Measurements from ENCODE around the gene TMEM44.
A peak's percentile ranks its signal among the peaks of the same experiment; 100 is the strongest.

TMEM44 gene

DNA sequence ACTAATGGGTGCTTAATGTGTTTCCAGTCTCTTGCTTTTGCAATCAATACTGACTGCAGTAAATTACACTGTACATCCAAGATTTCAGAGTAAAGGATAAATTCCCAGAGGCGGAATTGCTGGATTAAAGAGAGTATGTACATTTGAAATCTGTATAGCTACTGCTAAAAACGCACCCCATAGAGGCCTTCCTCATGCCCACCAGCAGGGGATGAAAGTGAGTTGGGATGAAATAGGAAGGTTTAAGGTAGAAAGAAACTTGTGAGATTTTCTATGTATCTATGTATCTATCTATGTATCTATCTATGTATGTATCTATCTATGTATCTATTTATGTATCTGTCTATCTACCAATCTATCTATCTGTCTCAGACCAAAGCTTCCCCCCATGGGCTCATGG lies 28.4 kb downstream of the TMEM44 start:
- H3K36me3 ChIP-seq (replicated peaks; ENCODE audit: low read depth, low read length), result no peaks in the 10 kb centered on the region
- H4K20me1 ChIP-seq (ENCODE audit: insufficient read depth, low read length), result no peaks in the 10 kb centered on the region
- no peaks in the 10 kb centered on the region for H3K9me3 ChIP-seq (ENCODE audit: insufficient read depth, low read length)
- H3K9ac ChIP-seq (ENCODE audit: low read length), result no peak overlapping the region
- no peak overlapping the region for H3K4me2 ChIP-seq (ENCODE audit: low read length)
- H3K27me3 ChIP-seq (ENCODE audit: low read depth, low read length), result no peaks in the 10 kb centered on the region
- no peaks in the 10 kb centered on the region for H3K79me2 ChIP-seq (ENCODE audit: low read length)
- no peaks in the 10 kb centered on the region for H3K4me1 ChIP-seq (ENCODE audit: low read length)
- H3K4me3 ChIP-seq (ENCODE audit: low read length), result no peak overlapping the region
- H2AFZ ChIP-seq (ENCODE audit: low read depth, low read length), result no peak overlapping the region
- H3K27ac ChIP-seq (ENCODE audit: low read length), result no peak overlapping the region
- TF ChIP-seq EZH2phosphoT487 (IDR thresholded peaks at IDR 0.05; ENCODE audit: low read depth), result no peak
- TF ChIP-seq, protein P1, sequence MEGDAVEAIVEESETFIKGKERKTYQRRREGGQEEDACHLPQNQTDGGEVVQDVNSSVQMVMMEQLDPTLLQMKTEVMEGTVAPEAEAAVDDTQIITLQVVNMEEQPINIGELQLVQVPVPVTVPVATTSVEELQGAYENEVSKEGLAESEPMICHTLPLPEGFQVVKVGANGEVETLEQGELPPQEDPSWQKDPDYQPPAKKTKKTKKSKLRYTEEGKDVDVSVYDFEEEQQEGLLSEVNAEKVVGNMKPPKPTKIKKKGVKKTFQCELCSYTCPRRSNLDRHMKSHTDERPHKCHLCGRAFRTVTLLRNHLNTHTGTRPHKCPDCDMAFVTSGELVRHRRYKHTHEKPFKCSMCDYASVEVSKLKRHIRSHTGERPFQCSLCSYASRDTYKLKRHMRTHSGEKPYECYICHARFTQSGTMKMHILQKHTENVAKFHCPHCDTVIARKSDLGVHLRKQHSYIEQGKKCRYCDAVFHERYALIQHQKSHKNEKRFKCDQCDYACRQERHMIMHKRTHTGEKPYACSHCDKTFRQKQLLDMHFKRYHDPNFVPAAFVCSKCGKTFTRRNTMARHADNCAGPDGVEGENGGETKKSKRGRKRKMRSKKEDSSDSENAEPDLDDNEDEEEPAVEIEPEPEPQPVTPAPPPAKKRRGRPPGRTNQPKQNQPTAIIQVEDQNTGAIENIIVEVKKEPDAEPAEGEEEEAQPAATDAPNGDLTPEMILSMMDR (IDR thresholded peaks at IDR 0.05; ENCODE audit: low read depth, low read length), result peak; percentile 31; the same call in 1 of the 2 replicates

DNA sequence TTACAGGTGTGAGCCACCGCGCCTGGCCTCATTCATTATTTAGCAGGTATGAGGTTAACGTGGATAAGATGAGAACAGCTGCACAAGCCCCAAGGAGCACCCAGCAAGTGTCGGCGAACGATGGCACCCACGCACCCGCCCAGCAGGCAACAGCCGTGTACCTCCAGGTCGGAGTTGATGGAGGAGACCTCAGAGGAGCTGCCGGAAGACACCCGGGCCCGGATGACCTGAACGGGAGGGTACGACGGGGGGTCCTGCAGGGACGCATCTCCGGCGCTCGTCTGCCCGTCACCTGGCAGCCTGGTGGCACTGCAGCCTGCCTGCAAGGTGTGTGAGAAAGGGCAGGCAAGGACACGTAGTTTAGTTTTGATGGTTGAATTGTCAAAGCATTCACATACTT lies 29.1 kb downstream of the TMEM44 start:
- no peaks in the 10 kb centered on the region for H3K4me1 ChIP-seq (ENCODE audit: low read length)
- H3K9ac ChIP-seq (ENCODE audit: low read length), result no peak overlapping the region

DNA sequence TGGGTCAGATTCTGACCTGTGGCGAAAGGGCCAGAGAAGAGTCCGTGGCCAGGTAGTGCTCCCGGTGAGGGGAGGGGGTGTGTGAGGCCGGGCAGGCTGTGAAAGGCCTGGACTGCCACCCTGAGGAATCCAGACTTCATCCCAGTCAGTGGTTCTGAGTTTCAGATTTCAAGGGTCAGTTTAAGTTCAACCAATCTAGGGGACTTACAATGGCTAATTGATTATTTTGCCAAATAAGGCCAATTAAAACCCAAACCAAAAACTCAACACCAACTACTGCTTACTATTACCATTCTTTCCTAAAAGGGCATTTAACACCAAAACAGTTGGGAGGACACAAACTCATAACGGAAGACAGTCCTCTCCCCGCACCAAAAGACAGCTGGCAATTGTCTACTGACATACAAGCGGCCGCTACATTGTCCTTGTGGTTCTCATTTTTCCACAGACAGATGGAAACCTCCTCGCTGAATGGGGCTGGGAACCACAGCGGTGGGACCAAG lies 30.5 kb downstream of the TMEM44 start:
- no peaks in the 10 kb centered on the region for H3K79me2 ChIP-seq (ENCODE audit: low read length)
- H3K4me3 ChIP-seq (ENCODE audit: low read length), result no peak overlapping the region
- H4K20me1 ChIP-seq (ENCODE audit: insufficient read depth, low read length), result no peaks in the 10 kb centered on the region
- no peak for TF ChIP-seq EZH2phosphoT487 (IDR thresholded peaks at IDR 0.05; ENCODE audit: low read depth)
- TF ChIP-seq, protein P1 (IDR thresholded peaks at IDR 0.05; ENCODE audit: low read depth, low read length), result no peak
- no peaks in the 10 kb centered on the region for H3K4me1 ChIP-seq (ENCODE audit: low read length)
- H3K27me3 ChIP-seq (ENCODE audit: low read depth, low read length), result no peaks in the 10 kb centered on the region
- no peaks in the 10 kb centered on the region for H3K9me3 ChIP-seq (ENCODE audit: insufficient read depth, low read length)
- H3K27ac ChIP-seq (ENCODE audit: low read length), result no peak overlapping the region
- H3K9ac ChIP-seq (ENCODE audit: low read length), result no peak overlapping the region
- no peak overlapping the region for H3K4me2 ChIP-seq (ENCODE audit: low read length)
- H3K36me3 ChIP-seq (replicated peaks; ENCODE audit: low read depth, low read length), result no peaks in the 10 kb centered on the region
- H2AFZ ChIP-seq (ENCODE audit: low read depth, low read length), result no peak overlapping the region

More for the DNA sequence above, 29.1 kb downstream of the TMEM44 start:
- no peak overlapping the region for H3K4me3 ChIP-seq (ENCODE audit: low read length)
- H3K9me3 ChIP-seq (ENCODE audit: insufficient read depth, low read length), result no peaks in the 10 kb centered on the region
- no peak overlapping the region for H2AFZ ChIP-seq (ENCODE audit: low read depth, low read length)
- no peak for TF ChIP-seq EZH2phosphoT487 (IDR thresholded peaks at IDR 0.05; ENCODE audit: low read depth)
- TF ChIP-seq, protein P1 (IDR thresholded peaks at IDR 0.05; ENCODE audit: low read depth, low read length), result no peak
- no peaks in the 10 kb centered on the region for H3K36me3 ChIP-seq (replicated peaks; ENCODE audit: low read depth, low read length)
- H3K79me2 ChIP-seq (ENCODE audit: low read length), result no peaks in the 10 kb centered on the region
- no peak overlapping the region for H3K4me2 ChIP-seq (ENCODE audit: low read length)
- H3K27me3 ChIP-seq (ENCODE audit: low read depth, low read length), result no peaks in the 10 kb centered on the region
- H3K27ac ChIP-seq (ENCODE audit: low read length), result no peak overlapping the region
- H4K20me1 ChIP-seq (ENCODE audit: insufficient read depth, low read length), result no peaks in the 10 kb centered on the region

DNA sequence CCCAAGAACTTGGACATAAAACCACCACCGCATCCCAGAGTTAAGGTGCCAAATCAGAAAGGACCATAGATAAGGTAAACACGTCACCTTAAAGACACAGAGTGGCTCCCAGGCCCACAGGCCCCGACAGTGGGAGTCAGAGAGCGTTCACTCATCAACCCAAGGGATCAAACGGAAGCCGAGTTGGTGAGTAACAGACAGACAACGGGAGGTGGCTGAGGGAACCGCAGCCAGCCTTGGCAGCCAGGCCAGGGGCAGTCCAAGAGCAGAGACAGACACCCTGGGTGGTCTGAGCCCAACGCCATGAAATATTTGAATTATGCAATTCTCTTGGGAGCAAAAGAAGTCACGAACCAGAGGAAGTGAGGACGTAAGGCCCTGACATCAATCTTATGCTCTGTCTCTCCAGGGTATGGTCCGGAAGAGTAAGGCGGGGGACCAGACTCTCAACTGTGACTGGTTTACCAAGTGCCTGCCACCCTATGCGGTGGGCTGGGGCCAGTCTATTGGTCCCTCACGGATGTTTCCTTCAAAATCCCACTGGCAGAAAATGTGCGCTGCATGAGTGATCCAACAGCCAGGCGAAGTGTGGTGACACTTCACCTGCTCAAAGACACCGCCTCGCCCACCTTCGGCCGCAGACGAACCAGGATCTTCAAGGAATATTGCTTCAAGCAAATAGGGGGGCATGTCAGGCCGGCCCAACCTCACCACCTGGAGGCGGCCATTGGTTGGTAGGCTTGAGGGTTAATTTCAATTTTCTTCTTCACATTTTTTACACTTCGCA lies 34.3 kb downstream of the TMEM44 start:
- Histone ChIP-seq H3K4me1 (ENCODE audit: low read length) (no peaks in the 10 kb centered on the region), H3K4me2 (ENCODE audit: low read length) (no peak overlapping the region), H3K9me3 (ENCODE audit: insufficient read depth, low read length) (no peaks in the 10 kb centered on the region), H3K4me3 (ENCODE audit: low read length) (no peak overlapping the region), H3K79me2 (ENCODE audit: low read length) (no peaks in the 10 kb centered on the region), H3K9ac (ENCODE audit: low read length) (no peak overlapping the region), H4K20me1 (ENCODE audit: insufficient read depth, low read length) (no peaks in the 10 kb centered on the region), H2AFZ (ENCODE audit: low read depth, low read length) (no peak overlapping the region), H3K36me3 (replicated peaks; ENCODE audit: low read depth, low read length) (no peaks in the 10 kb centered on the region), H3K27ac (ENCODE audit: low read length) (no peak overlapping the region), H3K27me3 (ENCODE audit: low read depth, low read length) (no peaks in the 10 kb centered on the region)
- TF ChIP-seq, protein P1 (IDR thresholded peaks at IDR 0.05; ENCODE audit: low read depth, low read length), result no peak
- TF ChIP-seq EZH2phosphoT487 (IDR thresholded peaks at IDR 0.05; ENCODE audit: low read depth), result no peak
